Lower leg skin (tissue), 3 donors: ENCODE data around the gene ZDHHC3.

ENCODE experiments used
- CTCF ChIP-seq, 3 donors: fragments of 450-650 bp; IDR thresholded peaks; one replicate each; pipeline ENCODE4 v1.5.1; 2016; ENCODE audit warnings: antibody characterized with exemption in 3 of 3, mild to moderate bottlenecking in 3 of 3, moderate library complexity in 2 of 3
- POLR2A ChIP-seq, 2 donors: fragments of 450-650 bp; IDR thresholded peaks; one replicate each; pipeline ENCODE4 v1.6.1; 2016 to 2017; ENCODE audit warnings: antibody characterized with exemption in 2 of 2, mild to moderate bottlenecking in 1 of 2, moderate library complexity in 1 of 2

GRCh38 chr3:44976002-44976815 is at the start of gene ZDHHC3, which contains the start of gene EXOSC7:
- TF ChIP-seq CTCF (IDR thresholded peaks at IDR 0.05) (no peak), POLR2A (IDR thresholded peaks at IDR 0.05) (no peak)
